Measurements from ENCODE around the gene RAP1A. TPM values are rescaled to one million over a fixed set of nuclear protein-coding genes. Genes with fewer than 3 reads are reported as not detected.

Gene RAP1A
- total RNA-seq, result 100 to 1,000 TPM; 171 to 325 (median 216) TPM

DNA sequence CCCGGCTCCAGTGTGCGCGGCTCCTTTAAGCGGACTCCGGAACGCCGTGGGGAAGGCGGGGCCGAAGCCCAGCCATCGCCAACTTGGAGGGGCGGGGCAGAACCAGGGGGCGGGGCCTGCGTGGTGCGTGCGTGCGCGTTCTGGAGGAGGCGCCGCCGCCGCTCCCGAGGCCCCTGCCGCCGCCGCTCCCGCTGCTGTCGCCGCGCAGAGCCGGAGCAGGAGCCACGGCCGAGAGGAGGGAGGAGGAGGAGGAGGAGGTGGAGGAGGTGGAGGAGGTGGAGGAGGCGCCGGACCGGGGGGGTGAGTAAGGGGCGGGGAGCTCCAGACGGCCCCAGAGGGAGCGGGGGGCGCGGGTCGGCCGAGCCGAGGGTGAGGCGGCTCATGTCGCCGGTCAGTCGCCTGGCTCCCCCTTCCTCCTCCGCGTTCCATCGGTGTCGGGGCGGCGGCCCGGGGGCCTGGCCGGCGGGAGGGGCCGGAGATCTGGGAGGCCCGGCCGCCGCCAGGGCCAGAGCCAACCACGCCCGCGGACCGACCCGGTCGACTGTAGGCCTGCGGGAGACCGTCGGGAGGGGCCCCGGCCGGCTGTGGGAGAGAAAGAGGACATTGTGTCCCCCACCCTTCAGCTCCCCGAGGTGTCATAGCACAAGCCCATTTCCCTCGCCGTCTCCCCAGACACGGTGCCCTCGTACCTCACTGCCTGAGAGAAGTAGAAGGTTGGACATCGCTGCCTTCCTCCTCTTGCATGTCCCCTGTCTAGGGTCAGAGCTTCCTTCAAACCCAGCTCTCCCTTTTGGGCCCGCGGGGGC lies at the start of gene RAP1A:
RAP1A (plus strand) TSS at position 155 of the 806 bp plus-strand sequence. CDS start 71,572 bp downstream, outside the sequence.
- intact Hi-C loops (cut with DNase I), result no loop called here
- Histone ChIP-seq H3K36me3 (no peaks in the 10 kb centered on the region), H3K4me3 (peak within 1 kb of the TSS; percentile 73 to 86 (median 80)), H3K27ac (replicated peaks in 1 of 4) (peak within 1 kb of the TSS; percentile 93 to 97 (median 96)), H3K9me3 (no peaks in the 10 kb centered on the region), H3K27me3 (no peaks in the 10 kb centered on the region), H3K4me1 (peaks cover 43 to 68% (median 60%) of the 10 kb centered on the region in 4 donors)
- TF ChIP-seq POLR2AphosphoS5 (IDR thresholded peaks at IDR 0.05) (peak; percentile 80 to 95), EP300 (IDR thresholded peaks at IDR 0.05) (peak; percentile 14), CTCF (IDR thresholded peaks at IDR 0.05) (no peak), POLR2A (IDR thresholded peaks at IDR 0.05; ENCODE audit: low read depth) (peak; percentile 50)
- peak; percentile 98 for DNase-seq (ENCODE audit: extremely low spot score)
- WGBS, result 1% methylated on average over 33 of the region's 79 CpGs

GRCh38 chr1:111569913-111570312 lies 49.7 kb upstream of the RAP1A start:
- Histone ChIP-seq H3K4me3 (no peak overlapping the region), H3K36me3 (no peaks in the 10 kb centered on the region), H3K27me3 (no peaks in the 10 kb centered on the region), H3K4me1 (peaks cover 19 to 45% (median 30%) of the 10 kb centered on the region in 4 donors), H3K9me3 (no peaks in the 10 kb centered on the region), H3K27ac (replicated peaks in 1 of 4) (peak overlapping the region in 2 of 4 donors; percentile 21 to 24)
- peak; percentile 50 for DNase-seq (ENCODE audit: extremely low spot score)
- 77% methylated on average over 3 of the region's 3 CpGs for WGBS
- TF ChIP-seq POLR2A (IDR thresholded peaks at IDR 0.05; ENCODE audit: low read depth) (no peak), CTCF (IDR thresholded peaks at IDR 0.05) (no peak), POLR2AphosphoS5 (IDR thresholded peaks at IDR 0.05) (no peak), EP300 (IDR thresholded peaks at IDR 0.05) (no peak)
- intact Hi-C loops (cut with DNase I), result no loop called here

GRCh38 chr1:111570781-111571181 lies 48.8 kb upstream of the RAP1A start:
- Histone ChIP-seq H3K36me3 (no peaks in the 10 kb centered on the region), H3K4me3 (no peak overlapping the region), H3K9me3 (no peaks in the 10 kb centered on the region), H3K27ac (replicated peaks in 1 of 4) (peak overlapping the region in 1 of 4 donors; percentile 25), H3K27me3 (no peaks in the 10 kb centered on the region), H3K4me1 (peaks cover 19 to 36% (median 25%) of the 10 kb centered on the region in 4 donors)
- WGBS, result 83% methylated on average over 2 of the region's 2 CpGs
- DNase-seq (ENCODE audit: extremely low spot score), result peak; percentile 70
- intact Hi-C loops (cut with DNase I), result no loop called here
- no peak for TF ChIP-seq POLR2AphosphoS5 (IDR thresholded peaks at IDR 0.05)
- TF ChIP-seq CTCF (IDR thresholded peaks at IDR 0.05), result peak in 1 of 3 experiments; percentile 33

DNA sequence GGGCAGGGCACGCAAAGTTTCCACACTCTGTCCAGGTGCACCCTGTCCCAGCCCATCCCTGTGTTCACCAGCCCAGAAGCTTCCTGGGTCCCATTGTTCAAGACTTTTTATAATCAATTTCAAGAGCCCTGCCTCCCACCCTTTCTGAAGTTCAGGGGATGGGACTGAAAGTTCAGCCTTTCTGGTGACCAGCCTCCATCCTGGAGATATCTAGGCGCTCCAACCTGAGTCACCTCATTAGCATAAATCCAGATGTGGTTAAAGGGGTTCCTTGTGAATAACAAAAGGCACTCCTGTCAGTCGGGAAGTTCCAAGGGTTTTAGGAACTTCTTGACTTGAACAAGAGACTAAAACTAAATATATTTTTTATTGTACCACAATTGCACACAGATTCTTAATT lies 48.4 kb upstream of the RAP1A start:
- Histone ChIP-seq H3K4me1 (peaks cover 19 to 31% (median 23%) of the 10 kb centered on the region in 4 donors), H3K36me3 (no peaks in the 10 kb centered on the region), H3K27ac (replicated peaks in 1 of 4) (peak overlapping the region in 1 of 4 donors; percentile 25), H3K27me3 (no peaks in the 10 kb centered on the region), H3K4me3 (no peak overlapping the region), H3K9me3 (no peaks in the 10 kb centered on the region)
- intact Hi-C loops (cut with DNase I), result no loop called here
- TF ChIP-seq CTCF (IDR thresholded peaks at IDR 0.05) (no peak), EP300 (IDR thresholded peaks at IDR 0.05) (no peak), POLR2AphosphoS5 (IDR thresholded peaks at IDR 0.05) (no peak), POLR2A (IDR thresholded peaks at IDR 0.05; ENCODE audit: low read depth) (no peak)
- WGBS, result 78% methylated on average over 3 of the region's 3 CpGs
- DNase-seq (ENCODE audit: extremely low spot score), result peak; percentile 64

All from esophagus muscularis mucosa (tissue), 4 donors.